Activated effector memory CD4-positive, alpha-beta T cell treated with Interleukin-2 at 50 U/mL for 16 hours (primary cell): ENCODE measurements around the gene PHC3.
"Not testable (repeated sequence)": the region's sequence is repeated elsewhere in the genome, so short reads cannot be mapped to it uniquely, and the experiment has no call there.

ENCODE experiments used
- DNase-seq: peaks from one replicate; pipeline ENCODE4 v3.0.0-alpha.2; 2020

Gene PHC3

DNA sequence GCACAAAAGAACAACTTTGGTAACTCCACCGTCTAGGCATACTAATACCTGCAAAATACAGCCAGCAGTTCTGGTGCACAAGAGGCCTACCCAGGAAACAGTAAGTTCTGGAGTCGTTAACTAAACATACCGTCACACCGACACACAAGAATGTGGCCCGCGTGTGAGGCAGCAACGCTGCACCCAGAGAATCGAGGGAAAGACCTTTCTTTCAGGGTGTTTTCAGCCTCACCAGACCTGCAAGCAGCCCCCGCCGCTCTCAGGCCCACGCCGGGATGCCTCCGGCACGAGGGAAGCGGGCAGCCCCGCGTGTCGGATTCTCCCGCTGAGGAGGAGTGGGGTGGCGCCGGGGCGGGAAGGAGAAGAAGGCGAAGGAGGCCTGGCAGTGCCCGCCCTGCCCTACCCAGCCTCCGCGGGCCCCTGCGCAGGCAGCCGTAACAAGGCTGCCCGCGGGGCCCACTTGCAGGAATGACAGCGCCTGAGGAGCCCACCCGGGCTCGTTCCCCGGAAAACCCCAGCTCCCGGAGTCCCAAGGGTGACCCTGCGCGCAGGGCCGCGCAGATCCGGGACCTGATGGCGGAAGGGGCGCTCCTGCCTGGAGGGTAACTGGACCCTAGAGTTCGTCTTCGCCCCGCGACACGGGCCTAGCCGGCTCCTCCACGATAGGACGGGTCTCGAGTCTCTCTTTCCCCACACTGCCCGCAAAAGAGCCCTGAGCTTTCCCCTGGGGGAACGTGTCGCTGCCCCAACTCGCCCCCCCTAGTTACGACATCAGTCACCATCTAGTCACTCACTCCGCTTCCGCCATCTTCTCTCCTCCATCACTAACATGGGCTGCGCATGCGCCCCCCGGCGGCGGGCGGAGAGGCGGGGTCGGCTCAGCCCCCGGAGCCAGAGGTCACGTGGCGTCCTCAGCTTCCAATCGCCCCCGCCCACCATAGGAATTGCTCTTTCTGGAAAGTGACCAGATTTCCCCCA is at the start of gene PHC3:
Gene PHC3 (minus strand): TSS at position 826 of the 978 bp plus-strand sequence. CDS start 18 bp downstream, at position 808.
- DNase-seq = peak; percentile 87

DNA sequence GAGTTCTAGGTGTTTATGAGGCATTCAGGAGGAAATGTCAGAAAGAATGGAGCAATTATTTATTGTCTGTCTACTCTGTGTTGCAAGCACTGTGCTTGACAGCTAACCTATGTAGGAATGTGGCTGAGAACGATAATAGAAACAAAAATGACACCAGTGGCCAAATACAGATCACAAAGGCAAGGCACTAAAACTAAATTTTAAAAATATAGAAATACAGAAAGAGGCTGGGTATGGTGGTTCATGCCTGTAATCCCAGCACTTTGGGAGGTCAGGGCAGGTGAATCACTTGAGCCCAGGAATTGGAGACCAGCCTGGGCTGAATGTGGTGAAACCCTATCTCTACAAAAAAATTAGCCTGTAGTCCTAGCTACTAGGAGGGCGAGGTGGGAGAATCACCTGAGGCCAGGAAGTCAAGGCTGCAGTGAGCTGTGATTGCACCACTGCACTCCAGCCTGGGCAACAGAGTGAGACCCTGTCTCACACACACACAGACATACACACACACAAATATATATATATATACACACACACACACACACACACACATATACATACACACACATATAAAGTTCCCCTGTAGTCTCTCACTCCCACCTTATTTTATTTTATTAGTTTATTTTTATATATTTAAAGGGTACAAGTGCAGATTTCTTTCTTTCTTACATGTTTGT is 46.7 kb upstream of the PHC3 start:
- DNase-seq = no peak

- no peak for DNase-seq
Measured at GRCh38 chr3:170226426-170226960, 45.0 kb upstream of the PHC3 start.

- no peak for DNase-seq
Measured at GRCh38 chr3:170225166-170225565, 43.6 kb upstream of the PHC3 start.

GRCh38 chr3:170222647-170223541 is 41.4 kb upstream of the PHC3 start:
- no peak for DNase-seq

- peak; percentile 87 for DNase-seq
Measured at GRCh38 chr3:170221924-170222646, 40.6 kb upstream of the PHC3 start, which contains the start of gene PRKCI. Gene PRKCI (plus strand): TSS chr3:170222424. CDS start chr3:170222670, 246 bp downstream.

DNA sequence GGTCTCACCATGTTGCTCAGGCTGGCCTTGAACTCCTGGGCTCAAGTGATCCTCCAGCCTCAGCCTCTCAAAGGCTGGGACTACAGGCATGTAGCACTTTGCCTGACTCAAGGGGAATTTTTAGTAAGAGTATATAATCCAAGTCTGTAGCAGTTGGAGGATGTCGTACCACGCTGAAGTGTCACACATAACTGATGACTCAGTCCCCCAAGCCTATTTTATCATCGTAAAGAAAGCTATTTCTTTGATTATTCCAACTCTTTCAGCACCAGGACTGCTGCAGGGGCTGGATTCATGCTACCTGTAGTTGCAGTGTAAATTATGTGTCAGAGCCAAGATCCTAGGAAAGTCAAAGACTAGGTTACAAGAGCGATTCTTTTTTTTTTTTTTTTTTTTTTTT is 39.3 kb upstream of the PHC3 start:
- DNase-seq = no peak

DNA sequence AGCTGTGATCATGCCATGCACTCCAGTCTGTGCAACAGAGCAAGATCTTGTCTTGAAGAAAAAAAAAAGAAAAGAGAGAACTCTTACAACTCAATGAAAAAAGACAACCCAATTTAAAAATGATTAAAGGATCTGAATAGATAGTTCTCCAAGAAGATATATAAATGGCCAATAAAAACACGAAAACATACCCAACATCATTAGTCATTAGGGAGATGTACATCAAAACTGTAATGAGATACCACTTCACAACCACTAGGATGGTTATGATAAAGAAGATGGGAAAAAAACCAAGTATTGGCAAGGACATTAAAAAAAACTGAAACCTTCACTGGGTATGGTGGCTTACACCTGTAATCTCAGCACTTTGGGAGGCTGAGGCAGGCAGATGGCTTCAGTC is 38.3 kb upstream of the PHC3 start:
- no peak for DNase-seq

DNA sequence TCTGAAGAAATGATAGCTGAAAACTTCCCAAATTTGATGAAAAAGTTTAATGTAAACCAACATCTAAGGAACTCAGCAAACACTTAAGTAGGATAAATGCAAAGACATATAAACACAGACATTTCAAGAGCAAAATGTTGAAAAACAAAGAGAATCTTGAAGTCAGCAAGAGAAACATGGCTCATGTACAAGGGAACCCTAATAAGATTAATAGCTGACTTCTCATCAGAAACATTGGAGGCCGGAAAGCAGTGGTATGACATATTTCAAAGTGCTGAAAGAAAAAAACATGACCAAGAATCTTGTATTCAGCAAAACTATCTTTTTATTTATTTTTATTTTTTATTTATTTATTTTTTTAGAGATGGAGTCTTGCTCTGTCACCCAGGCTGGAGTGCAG is 30.1 kb upstream of the PHC3 start:
- DNase-seq = no peak

DNA sequence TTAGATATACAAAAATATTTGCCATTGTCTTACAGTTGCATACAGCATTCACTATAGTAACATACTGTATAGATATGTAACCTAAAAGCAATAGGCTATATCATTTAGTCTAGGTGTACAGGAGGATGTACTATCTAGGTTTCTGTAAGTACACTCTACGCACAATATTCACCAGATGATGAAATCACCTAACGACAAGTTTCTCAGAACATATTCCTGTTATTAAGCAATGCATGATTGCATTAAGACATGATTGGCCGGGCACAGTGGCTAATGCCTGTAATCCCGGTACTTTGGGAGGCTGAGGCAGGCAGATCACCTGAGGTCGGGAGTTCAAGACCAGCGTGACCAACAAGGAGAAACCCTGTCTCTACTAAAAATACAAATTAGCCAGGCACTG is 26.2 kb upstream of the PHC3 start:
- no peak for DNase-seq

DNA sequence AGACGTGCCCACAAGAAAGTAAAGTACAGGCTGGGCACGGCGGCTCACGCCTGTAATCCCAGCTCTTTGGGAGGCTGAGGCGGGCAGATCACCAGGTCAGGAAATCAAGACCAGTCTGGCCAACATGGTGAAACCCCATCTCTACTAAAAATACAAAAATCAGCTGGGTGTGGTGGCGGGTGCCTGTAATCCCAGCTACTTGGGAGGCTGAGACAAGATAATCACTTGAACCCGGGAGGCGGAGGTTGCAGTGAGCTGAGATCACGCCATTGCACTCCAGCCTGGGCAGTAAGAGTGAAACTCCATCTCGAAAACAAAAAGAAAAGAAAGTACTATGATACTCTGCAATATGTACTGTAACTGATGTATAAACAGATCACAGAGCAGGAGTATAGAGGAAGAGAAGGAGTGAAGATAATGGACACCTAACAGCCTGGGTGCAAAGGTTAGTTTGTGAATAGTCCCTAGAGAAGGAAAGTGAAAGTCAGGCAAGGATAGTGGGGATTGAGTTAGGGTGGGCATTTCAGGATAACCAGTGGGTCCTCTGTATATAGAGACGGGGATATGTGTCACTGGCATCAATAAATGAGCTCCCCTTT is 24.7 kb upstream of the PHC3 start:
- DNase-seq = not testable (repeated sequence)

- DNase-seq = no peak
Measured at GRCh38 chr3:170205302-170205701, 23.8 kb upstream of the PHC3 start.

- DNase-seq = no peak
Measured at GRCh38 chr3:170204509-170204908, 23.0 kb upstream of the PHC3 start.

GRCh38 chr3:170204023-170204472 is 22.5 kb upstream of the PHC3 start:
- no peak for DNase-seq

GRCh38 chr3:170203457-170203856 is 21.9 kb upstream of the PHC3 start:
- no peak for DNase-seq

DNA sequence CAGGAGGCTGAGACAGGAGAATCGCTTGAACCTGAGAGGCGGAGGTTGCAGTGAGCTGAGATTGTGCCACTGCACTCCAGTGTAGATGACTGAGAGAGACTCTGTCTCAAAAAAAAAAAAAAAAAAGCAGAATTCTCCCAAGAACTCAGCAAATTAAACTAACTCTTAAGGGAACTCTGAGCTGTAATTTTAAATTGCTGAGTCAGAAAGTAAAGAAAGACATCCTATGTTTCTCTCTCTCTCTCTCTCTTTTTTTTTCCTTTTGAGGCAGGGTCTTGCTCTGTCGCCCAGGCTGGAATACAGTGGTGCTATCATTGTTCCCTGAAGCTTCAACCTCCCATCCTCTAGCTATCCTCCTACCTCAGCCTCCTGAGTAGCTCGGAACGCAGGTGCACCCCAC is 20.0 kb upstream of the PHC3 start:
- DNase-seq = no peak

GRCh38 chr3:170200987-170201386 is 19.5 kb upstream of the PHC3 start:
- no peak for DNase-seq

- DNase-seq = no peak
Measured at GRCh38 chr3:170196833-170197232, 15.3 kb upstream of the PHC3 start.

DNA sequence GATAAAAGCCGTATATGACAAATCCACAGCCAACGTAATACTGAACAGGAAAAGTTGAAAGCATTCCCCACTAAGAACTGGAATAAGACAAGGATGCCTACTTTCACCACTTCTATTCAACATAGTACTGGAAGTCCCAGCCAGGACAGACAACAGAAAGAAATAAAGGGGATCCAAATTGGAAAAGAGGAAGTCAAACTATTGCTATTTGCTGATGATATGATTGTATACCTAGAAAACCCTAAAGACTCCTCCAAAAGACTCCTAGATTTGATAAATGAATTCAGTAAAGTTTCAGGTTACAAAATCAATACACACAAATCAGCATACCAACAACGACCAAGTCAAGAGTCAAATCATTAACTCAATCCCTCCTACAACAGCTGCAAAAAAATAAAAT is 14.2 kb upstream of the PHC3 start:
- DNase-seq = not testable (repeated sequence)

- no peak for DNase-seq
Measured at GRCh38 chr3:170189398-170190256, 8.1 kb upstream of the PHC3 start.
